ENCODE results near the gene GPC2.

DNA sequence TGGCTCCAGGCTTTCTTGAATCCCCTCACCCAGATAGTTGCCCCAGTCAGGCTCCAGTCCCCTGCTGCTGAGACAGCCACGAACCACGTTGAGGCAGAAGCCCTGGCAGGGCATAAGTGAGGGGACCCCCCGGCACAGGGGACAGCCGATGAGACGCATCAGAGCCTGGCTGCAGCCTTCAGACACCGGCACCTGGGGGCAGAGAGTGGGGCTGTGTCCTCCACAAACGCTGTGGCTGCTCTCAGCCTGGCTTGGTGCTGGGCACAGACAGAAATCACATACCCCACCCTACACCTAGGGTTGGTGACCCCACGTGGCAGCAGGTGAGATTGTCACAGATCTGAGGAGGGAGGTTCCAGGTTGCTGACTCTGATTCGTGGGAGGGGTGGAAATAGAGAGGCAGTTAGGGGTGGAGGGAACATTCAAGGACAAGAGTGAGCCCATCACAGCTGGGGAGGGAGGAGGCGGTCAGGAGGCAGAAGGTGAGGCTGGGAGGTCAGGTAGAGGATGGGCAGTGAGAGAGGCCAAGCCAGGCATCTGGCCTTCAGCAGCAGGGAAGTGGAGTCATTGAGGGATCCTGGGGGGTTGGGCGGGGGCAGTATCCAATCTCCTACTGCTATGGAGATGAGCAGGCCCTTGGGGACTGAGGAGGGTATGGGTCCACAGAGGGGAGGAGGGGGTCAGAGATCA lies 3.2 kb downstream of the GPC2 start:
- TF ChIP-seq, protein P1, sequence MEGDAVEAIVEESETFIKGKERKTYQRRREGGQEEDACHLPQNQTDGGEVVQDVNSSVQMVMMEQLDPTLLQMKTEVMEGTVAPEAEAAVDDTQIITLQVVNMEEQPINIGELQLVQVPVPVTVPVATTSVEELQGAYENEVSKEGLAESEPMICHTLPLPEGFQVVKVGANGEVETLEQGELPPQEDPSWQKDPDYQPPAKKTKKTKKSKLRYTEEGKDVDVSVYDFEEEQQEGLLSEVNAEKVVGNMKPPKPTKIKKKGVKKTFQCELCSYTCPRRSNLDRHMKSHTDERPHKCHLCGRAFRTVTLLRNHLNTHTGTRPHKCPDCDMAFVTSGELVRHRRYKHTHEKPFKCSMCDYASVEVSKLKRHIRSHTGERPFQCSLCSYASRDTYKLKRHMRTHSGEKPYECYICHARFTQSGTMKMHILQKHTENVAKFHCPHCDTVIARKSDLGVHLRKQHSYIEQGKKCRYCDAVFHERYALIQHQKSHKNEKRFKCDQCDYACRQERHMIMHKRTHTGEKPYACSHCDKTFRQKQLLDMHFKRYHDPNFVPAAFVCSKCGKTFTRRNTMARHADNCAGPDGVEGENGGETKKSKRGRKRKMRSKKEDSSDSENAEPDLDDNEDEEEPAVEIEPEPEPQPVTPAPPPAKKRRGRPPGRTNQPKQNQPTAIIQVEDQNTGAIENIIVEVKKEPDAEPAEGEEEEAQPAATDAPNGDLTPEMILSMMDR (IDR thresholded peaks at IDR 0.05; ENCODE audit: low read length), result peak; percentile 13; the same call in 1 of the 2 replicates
- TF ChIP-seq EZH2 (optimal IDR thresholded peaks at IDR 0.05; ENCODE audit: low read depth, low read length), result no peak
